ENCODE results near the gene AGBL3.
"Not testable (repeated sequence)": the region's sequence is repeated elsewhere in the genome, so short reads cannot be mapped to it uniquely, and the experiment has no call there.

AGBL3 gene

DNA sequence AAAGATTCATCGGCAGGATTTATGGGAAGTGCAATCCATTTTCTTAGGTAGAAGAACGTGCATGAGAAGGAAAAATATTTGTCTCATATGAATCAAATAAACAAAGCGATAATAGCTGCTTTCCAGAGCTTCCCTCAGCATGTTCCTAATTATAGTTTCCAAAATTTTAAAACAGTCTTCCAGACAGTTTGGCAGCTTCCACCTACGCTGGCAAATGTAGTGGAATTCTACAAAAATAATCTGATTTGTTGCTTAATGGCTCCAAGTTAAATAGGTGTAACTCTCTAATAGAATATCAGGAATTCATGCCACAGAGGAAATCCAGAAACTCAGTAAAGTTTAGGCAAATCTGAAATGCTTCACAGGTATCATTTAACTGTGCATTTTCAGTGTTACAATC is 23.3 kb upstream of the AGBL3 start:
- H3K4me1 ChIP-seq (ENCODE audit: control extremely low read depth in 1 of 4, control insufficient read depth in 4 of 4, insufficient read depth in 4 of 4, low read length in 3 of 4): no peaks in the 10 kb centered on the region
- H3K4me3 ChIP-seq (ENCODE audit: control insufficient read depth in 1 of 7, extremely low read depth in 1 of 7, insufficient read depth in 4 of 7, low read depth in 2 of 7, low read length in 6 of 7): no peak overlapping the region
- no peak for DNase-seq
- H3K27ac ChIP-seq (ENCODE audit: insufficient read depth in 1 of 2, low read depth in 1 of 2, low read length in 2 of 2, poor library complexity in 1 of 2, severe bottlenecking in 2 of 2): no peak overlapping the region
- no peaks in the 10 kb centered on the region for H3K27me3 ChIP-seq (replicated peaks in 2 of 5; ENCODE audit: control insufficient read depth in 4 of 5, insufficient read depth in 5 of 5, low read length in 4 of 5)
- ChIA-PET POLR2A (no interaction called here), CTCF (no interaction called here)
- 100% methylated on average over 1 of the region's 4 CpGs for WGBS (ENCODE audit: insufficient coverage)
- no peaks in the 10 kb centered on the region for H3K9me3 ChIP-seq (ENCODE audit: control extremely low read depth in 1 of 5, control insufficient read depth in 4 of 5, insufficient read depth in 2 of 5, low read depth in 1 of 5, low read length in 4 of 5)
- no peaks in the 10 kb centered on the region for H3K36me3 ChIP-seq (ENCODE audit: control insufficient read depth in 4 of 4, insufficient read depth in 4 of 4, low read length in 3 of 4)

DNA sequence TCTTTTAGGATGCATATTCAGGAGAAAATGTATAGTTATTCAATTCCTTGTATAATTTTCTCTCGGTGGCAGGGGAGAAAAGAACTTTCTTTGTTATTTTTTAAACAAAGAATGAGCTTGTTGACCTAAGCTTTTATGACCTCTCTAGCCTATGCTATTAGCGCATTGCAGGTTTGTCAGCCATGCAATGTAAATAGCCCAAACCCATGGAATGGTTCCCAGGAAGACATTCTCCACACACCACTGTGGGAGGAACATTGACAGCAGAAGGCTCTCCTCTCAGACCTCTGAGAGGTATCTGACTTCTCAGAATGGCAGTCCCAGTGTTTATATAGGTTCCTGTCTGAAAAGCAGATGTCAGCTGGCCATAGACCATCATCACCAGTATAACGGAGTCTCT is 19.6 kb upstream of the AGBL3 start:
- POLR2A ChIA-PET: no interaction called here
- Histone ChIP-seq H3K36me3 (ENCODE audit: control insufficient read depth in 4 of 4, insufficient read depth in 4 of 4, low read length in 3 of 4) (no peaks in the 10 kb centered on the region), H3K9me3 (ENCODE audit: control extremely low read depth in 1 of 5, control insufficient read depth in 4 of 5, insufficient read depth in 2 of 5, low read depth in 1 of 5, low read length in 4 of 5) (no peaks in the 10 kb centered on the region), H3K27ac (ENCODE audit: insufficient read depth in 1 of 2, low read depth in 1 of 2, low read length in 2 of 2, poor library complexity in 1 of 2, severe bottlenecking in 2 of 2) (no peak overlapping the region), H3K4me3 (ENCODE audit: control insufficient read depth in 1 of 7, extremely low read depth in 1 of 7, insufficient read depth in 4 of 7, low read depth in 2 of 7, low read length in 6 of 7) (no peak overlapping the region), H3K4me1 (ENCODE audit: control extremely low read depth in 1 of 4, control insufficient read depth in 4 of 4, insufficient read depth in 4 of 4, low read length in 3 of 4) (no peaks in the 10 kb centered on the region), H3K27me3 (replicated peaks in 2 of 5; ENCODE audit: control insufficient read depth in 4 of 5, insufficient read depth in 5 of 5, low read length in 4 of 5) (no peaks in the 10 kb centered on the region)
- no peak for DNase-seq
- 100% methylated on average over 1 of the region's 3 CpGs for WGBS (ENCODE audit: insufficient coverage)
- CTCF ChIA-PET: interaction anchor here (1.6 kb wide), 1 partner anchor 10 kb away, joined by 3 read pairs; no protein-coding TSS in a partner anchor

DNA sequence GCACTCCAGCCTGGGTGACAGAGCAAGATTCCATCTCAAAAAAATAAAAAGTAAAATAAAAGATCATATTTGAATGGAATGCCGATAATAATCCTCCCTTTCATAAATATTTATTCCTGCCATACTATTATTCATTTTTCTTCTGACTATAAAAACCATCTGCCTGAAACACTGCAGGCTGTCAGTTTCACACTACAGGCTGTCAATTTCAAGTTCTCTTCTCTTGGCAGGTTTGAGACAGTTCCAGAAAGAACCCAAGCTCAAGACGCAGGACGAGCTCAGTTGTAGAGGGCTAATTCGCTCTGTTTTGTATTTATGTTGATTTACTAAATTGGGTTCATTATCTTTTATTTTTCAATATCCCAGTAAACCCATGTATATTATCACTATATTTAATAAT is 18.2 kb upstream of the AGBL3 start:
- WGBS (ENCODE audit: insufficient coverage): no CpG with 5 or more reads among the region's 4 CpGs
- H3K27me3 ChIP-seq (replicated peaks in 2 of 5; ENCODE audit: control insufficient read depth in 4 of 5, insufficient read depth in 5 of 5, low read length in 4 of 5): no peaks in the 10 kb centered on the region
- H3K4me1 ChIP-seq (ENCODE audit: control extremely low read depth in 1 of 4, control insufficient read depth in 4 of 4, insufficient read depth in 4 of 4, low read length in 3 of 4): no peaks in the 10 kb centered on the region
- ChIA-PET POLR2A (no interaction called here), CTCF (interaction anchor here (1.6 kb wide), 1 partner anchor 9 kb away, joined by 3 read pairs; no protein-coding TSS in a partner anchor)
- no peak overlapping the region for H3K27ac ChIP-seq (ENCODE audit: insufficient read depth in 1 of 2, low read depth in 1 of 2, low read length in 2 of 2, poor library complexity in 1 of 2, severe bottlenecking in 2 of 2)
- H3K9me3 ChIP-seq (ENCODE audit: control extremely low read depth in 1 of 5, control insufficient read depth in 4 of 5, insufficient read depth in 2 of 5, low read depth in 1 of 5, low read length in 4 of 5): no peaks in the 10 kb centered on the region
- no peaks in the 10 kb centered on the region for H3K36me3 ChIP-seq (ENCODE audit: control insufficient read depth in 4 of 4, insufficient read depth in 4 of 4, low read length in 3 of 4)
- no peak overlapping the region for H3K4me3 ChIP-seq (ENCODE audit: control insufficient read depth in 1 of 7, extremely low read depth in 1 of 7, insufficient read depth in 4 of 7, low read depth in 2 of 7, low read length in 6 of 7)
- no peak for DNase-seq

DNA sequence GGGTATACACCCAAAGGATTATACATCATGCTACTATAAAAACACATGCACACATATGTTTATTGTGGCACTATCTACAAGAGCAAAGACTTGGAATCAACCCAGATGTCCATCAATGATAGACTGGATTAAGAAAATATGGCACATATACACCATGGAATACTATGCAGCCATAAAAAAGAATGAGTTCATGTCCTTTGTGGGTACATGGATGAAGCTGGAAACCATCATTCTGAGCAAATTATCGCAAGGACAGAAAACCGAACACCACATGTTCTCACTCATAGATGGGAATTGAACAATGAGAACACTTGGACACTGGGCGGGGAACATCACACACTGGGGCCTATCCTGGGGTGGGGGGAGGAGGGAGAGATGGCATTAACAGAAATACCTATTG is 4.7 kb upstream of the AGBL3 start:
- CTCF ChIA-PET, POLR2A ChIA-PET: not testable (repeated sequence)
- 98% methylated on average over 3 of the region's 3 CpGs for WGBS (ENCODE audit: insufficient coverage)

DNA sequence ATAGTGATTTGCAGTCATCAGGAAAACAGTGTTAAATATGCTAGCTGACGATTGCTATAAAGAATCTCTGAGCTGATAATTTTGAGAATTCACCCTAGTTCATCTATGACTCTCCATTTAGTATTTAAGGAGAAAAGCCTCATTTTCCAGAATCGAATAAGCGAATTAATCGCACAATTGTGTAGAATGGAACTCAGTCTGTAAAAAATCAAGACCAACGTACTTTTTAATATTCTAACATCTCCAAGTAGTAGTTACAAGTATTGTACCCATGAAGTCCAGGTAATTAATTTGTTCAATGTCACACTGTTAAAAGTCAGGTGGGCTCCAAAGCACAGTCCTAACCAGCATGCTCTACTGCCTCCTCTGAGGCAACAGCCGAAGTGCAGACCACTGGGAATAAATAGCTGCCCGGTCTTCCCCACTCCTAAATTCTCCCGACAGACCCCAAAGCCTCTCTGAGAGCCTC is 380 bp upstream of the AGBL3 start:
- Histone ChIP-seq H3K27me3 (replicated peaks in 2 of 5; ENCODE audit: control insufficient read depth in 4 of 5, insufficient read depth in 5 of 5, low read length in 4 of 5) (no peaks in the 10 kb centered on the region), H3K9me3 (ENCODE audit: control extremely low read depth in 1 of 5, control insufficient read depth in 4 of 5, insufficient read depth in 2 of 5, low read depth in 1 of 5, low read length in 4 of 5) (no peaks in the 10 kb centered on the region), H3K36me3 (ENCODE audit: control insufficient read depth in 4 of 4, insufficient read depth in 4 of 4, low read length in 3 of 4) (peaks cover 0 to 6% (median 3%) of the 10 kb centered on the region in 4 experiments), H3K27ac (ENCODE audit: insufficient read depth in 1 of 2, low read depth in 1 of 2, low read length in 2 of 2, poor library complexity in 1 of 2, severe bottlenecking in 2 of 2) (peak overlapping the region; percentile 87 to 95), H3K4me1 (ENCODE audit: control extremely low read depth in 1 of 4, control insufficient read depth in 4 of 4, insufficient read depth in 4 of 4, low read length in 3 of 4) (peaks cover 0 to 12% (median 2%) of the 10 kb centered on the region in 4 experiments), H3K4me3 (ENCODE audit: control insufficient read depth in 1 of 7, extremely low read depth in 1 of 7, insufficient read depth in 4 of 7, low read depth in 2 of 7, low read length in 6 of 7) (peak overlapping the region; percentile 85 to 99 (median 95))
- 0% methylated on average over 2 of the region's 8 CpGs for WGBS (ENCODE audit: insufficient coverage)
- ChIA-PET POLR2A (interaction anchor here (2.1 kb wide), 1 partner anchor 175 kb away, joined by 8 read pairs; no protein-coding TSS in a partner anchor), CTCF (interaction anchor here (0.6 to 4.2 kb wide), 13 partner anchors 10 to 296 kb away, joined by 3 to 55 read pairs (median 4); partner anchors contain the start of genes CYREN and TMEM140)
- no peak for DNase-seq

More for the DNA sequence above, 4.7 kb upstream of the AGBL3 start:
- not testable (repeated sequence) for H3K9me3 ChIP-seq (ENCODE audit: control extremely low read depth in 1 of 5, control insufficient read depth in 4 of 5, insufficient read depth in 2 of 5, low read depth in 1 of 5, low read length in 4 of 5); DNase-seq; H3K4me1 ChIP-seq (ENCODE audit: control extremely low read depth in 1 of 4, control insufficient read depth in 4 of 4, insufficient read depth in 4 of 4, low read length in 3 of 4); H3K27ac ChIP-seq (ENCODE audit: insufficient read depth in 1 of 2, low read depth in 1 of 2, low read length in 2 of 2, poor library complexity in 1 of 2, severe bottlenecking in 2 of 2); H3K36me3 ChIP-seq (ENCODE audit: control insufficient read depth in 4 of 4, insufficient read depth in 4 of 4, low read length in 3 of 4); H3K4me3 ChIP-seq (ENCODE audit: control insufficient read depth in 1 of 7, extremely low read depth in 1 of 7, insufficient read depth in 4 of 7, low read depth in 2 of 7, low read length in 6 of 7); H3K27me3 ChIP-seq (replicated peaks in 2 of 5; ENCODE audit: control insufficient read depth in 4 of 5, insufficient read depth in 5 of 5, low read length in 4 of 5)

DNA sequence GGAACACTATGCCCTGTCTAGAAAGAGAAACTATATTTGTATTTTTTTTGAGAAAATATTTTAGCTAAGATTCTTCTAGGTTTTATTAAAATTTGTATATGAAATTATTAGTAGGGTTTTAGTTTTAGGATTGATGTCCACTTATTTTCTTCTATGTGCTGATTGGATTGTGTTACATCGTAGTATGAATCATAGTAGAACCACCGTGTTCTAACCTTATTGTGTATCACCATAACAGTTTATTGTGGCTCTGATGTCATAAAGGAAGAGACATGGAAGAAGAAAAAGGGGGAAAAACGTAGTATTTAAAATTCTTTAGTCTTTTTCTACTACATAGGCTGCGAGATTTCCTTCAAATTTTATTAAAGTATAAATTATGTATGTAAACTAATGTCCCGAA is 1.9 kb downstream of the AGBL3 start:
- no peak overlapping the region for H3K4me3 ChIP-seq (ENCODE audit: control insufficient read depth in 1 of 7, extremely low read depth in 1 of 7, insufficient read depth in 4 of 7, low read depth in 2 of 7, low read length in 6 of 7)
- peak in 1 of 3 donors; percentile 7 for DNase-seq
- ChIA-PET CTCF (interaction anchor here (1.0 to 4.2 kb wide), 5 partner anchors 13 to 193 kb away, joined by 3 to 55 read pairs (median 10); partner anchors contain the start of genes CYREN and TMEM140), POLR2A (interaction anchor here (0.6 to 2.1 kb wide), 2 partner anchors 172 to 341 kb away, joined by 3 to 8 read pairs; partner anchors contain the start of gene BPGM)
- H3K27me3 ChIP-seq (replicated peaks in 2 of 5; ENCODE audit: control insufficient read depth in 4 of 5, insufficient read depth in 5 of 5, low read length in 4 of 5): no peaks in the 10 kb centered on the region
- H3K9me3 ChIP-seq (ENCODE audit: control extremely low read depth in 1 of 5, control insufficient read depth in 4 of 5, insufficient read depth in 2 of 5, low read depth in 1 of 5, low read length in 4 of 5): no peaks in the 10 kb centered on the region
- H3K36me3 ChIP-seq (ENCODE audit: control insufficient read depth in 4 of 4, insufficient read depth in 4 of 4, low read length in 3 of 4): peaks cover 3 to 9% (median 7%) of the 10 kb centered on the region in 4 experiments
- no CpG with 5 or more reads among the region's 5 CpGs for WGBS (ENCODE audit: insufficient coverage)
- H3K27ac ChIP-seq (ENCODE audit: insufficient read depth in 1 of 2, low read depth in 1 of 2, low read length in 2 of 2, poor library complexity in 1 of 2, severe bottlenecking in 2 of 2): no peak overlapping the region
- H3K4me1 ChIP-seq (ENCODE audit: control extremely low read depth in 1 of 4, control insufficient read depth in 4 of 4, insufficient read depth in 4 of 4, low read length in 3 of 4): peaks cover 0 to 12% (median 2%) of the 10 kb centered on the region in 4 experiments

DNA sequence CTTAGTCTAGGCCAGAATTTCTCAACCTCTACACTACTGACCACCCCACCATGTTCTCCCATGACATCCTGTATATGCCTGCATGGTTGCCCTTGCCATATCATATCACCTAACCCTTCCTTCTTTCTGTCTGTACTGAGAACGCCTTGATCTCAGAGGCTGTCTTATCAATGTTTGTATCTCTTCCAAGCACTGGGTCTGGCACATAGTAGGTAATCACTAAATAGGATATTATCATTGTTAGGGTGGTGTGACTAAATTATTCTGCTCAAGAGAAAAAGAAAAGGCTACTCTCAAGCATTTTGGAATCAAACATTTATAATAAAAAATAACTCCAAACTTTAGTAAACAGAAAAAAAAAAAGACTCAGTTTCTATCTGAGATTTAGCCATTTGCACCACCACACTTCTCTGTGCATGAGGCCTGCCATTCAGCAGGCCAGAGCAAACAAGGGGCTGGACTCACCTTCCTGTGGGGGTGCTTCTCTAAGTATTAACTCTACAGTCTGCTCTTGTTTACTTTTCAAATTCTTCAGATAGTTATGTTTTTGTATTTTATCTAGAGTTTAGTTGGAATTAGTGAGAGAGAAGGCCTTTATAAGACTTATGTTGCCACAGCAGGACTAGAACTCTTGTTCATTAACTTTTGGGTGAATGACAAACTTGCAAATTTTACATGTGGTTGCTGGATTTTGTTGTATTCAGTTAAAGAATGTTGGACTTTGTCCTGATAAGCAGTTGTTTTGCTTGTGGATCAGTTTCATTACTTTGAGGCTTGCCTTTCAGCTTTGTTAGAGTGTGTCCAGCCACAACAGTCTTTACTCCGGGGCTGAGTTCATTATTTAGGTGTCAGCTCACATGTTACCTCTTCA is 5.4 kb downstream of the AGBL3 start:
- ChIA-PET POLR2A (no interaction called here), CTCF (interaction anchor here (0.7 kb wide), 1 partner anchor 180 kb away, joined by 4 read pairs; no protein-coding TSS in a partner anchor)
- no peak overlapping the region for H3K27ac ChIP-seq (ENCODE audit: insufficient read depth in 1 of 2, low read depth in 1 of 2, low read length in 2 of 2, poor library complexity in 1 of 2, severe bottlenecking in 2 of 2)
- no peak overlapping the region for H3K4me3 ChIP-seq (ENCODE audit: control insufficient read depth in 1 of 7, extremely low read depth in 1 of 7, insufficient read depth in 4 of 7, low read depth in 2 of 7, low read length in 6 of 7)
- WGBS (ENCODE audit: insufficient coverage): no CpG with 5 or more reads among the region's 2 CpGs
- DNase-seq: no peak
- H3K4me1 ChIP-seq (ENCODE audit: control extremely low read depth in 1 of 4, control insufficient read depth in 4 of 4, insufficient read depth in 4 of 4, low read length in 3 of 4): peaks cover 0 to 7% (median 2%) of the 10 kb centered on the region in 4 experiments
- H3K36me3 ChIP-seq (ENCODE audit: control insufficient read depth in 4 of 4, insufficient read depth in 4 of 4, low read length in 3 of 4): peaks cover 19 to 29% (median 23%) of the 10 kb centered on the region in 4 experiments
- no peaks in the 10 kb centered on the region for H3K27me3 ChIP-seq (replicated peaks in 2 of 5; ENCODE audit: control insufficient read depth in 4 of 5, insufficient read depth in 5 of 5, low read length in 4 of 5)
- H3K9me3 ChIP-seq (ENCODE audit: control extremely low read depth in 1 of 5, control insufficient read depth in 4 of 5, insufficient read depth in 2 of 5, low read depth in 1 of 5, low read length in 4 of 5): no peaks in the 10 kb centered on the region
